KMS-11 (cell line): ENCODE data around the gene CDH13.

Experiments used
- H2AFZ ChIP-seq: fragments of 200-600 bp; sonication (generic); 2 replicates; pipeline ENCODE4 v1.6.1; 2016; ENCODE audit warnings: antibody characterized with exemption, mixed run types, low read depth
- H3K27ac ChIP-seq: fragments of 200-600 bp; sonication (generic); 2 replicates; pipeline ENCODE4 v1.6.1; 2016; ENCODE audit warnings: mild to moderate bottlenecking, mixed run types
- H3K27me3 ChIP-seq: fragments of 200-600 bp; sonication (generic); 2 replicates; pipeline ENCODE4 v1.6.1; 2017; ENCODE audit warnings: mild to moderate bottlenecking, low read depth, mixed run types, moderate library complexity; ENCODE audit not compliant: insufficient read depth
- H3K36me3 ChIP-seq: fragments of 200-600 bp; sonication (generic); 2 replicates; pipeline ENCODE4 v1.6.1; 2017; ENCODE audit warnings: mild to moderate bottlenecking, mixed run types; ENCODE audit not compliant: insufficient read depth
- H3K4me1 ChIP-seq: fragments of 200-600 bp; sonication (generic); 2 replicates; pipeline ENCODE4 v1.6.1; 2016; ENCODE audit warnings: mild to moderate bottlenecking, low read depth, mixed run types; ENCODE audit not compliant: poor library complexity, severe bottlenecking
- H3K4me2 ChIP-seq: fragments of 200-600 bp; sonication (generic); 2 replicates; pipeline ENCODE4 v1.7.0; 2016; ENCODE audit warnings: mild to moderate bottlenecking, mixed run types
- H3K4me3 ChIP-seq: fragments of 200-600 bp; sonication (generic); IDR thresholded peaks from 2 replicates; pipeline ENCODE4 v1.6.1; 2017; ENCODE audit warnings: low read depth, low read length, mixed read lengths; ENCODE audit not compliant: insufficient read depth
- H3K79me2 ChIP-seq: fragments of 200-600 bp; sonication (generic); 2 replicates; pipeline ENCODE4 v1.6.1; 2016; ENCODE audit warnings: low read depth, mixed run types; ENCODE audit not compliant: insufficient read depth
- H3K9ac ChIP-seq: fragments of 200-600 bp; sonication (generic); 2 replicates; pipeline ENCODE4 v1.6.1; 2016; ENCODE audit warnings: mild to moderate bottlenecking, mixed run types
- H4K20me1 ChIP-seq: fragments of 200-600 bp; sonication (generic); 2 replicates; pipeline ENCODE4 v1.6.1; 2016; ENCODE audit warnings: mild to moderate bottlenecking, mixed run types; ENCODE audit not compliant: insufficient read depth
- CTCF ChIP-seq: fragments of 200-600 bp; sonication (generic); conservative IDR thresholded peaks from 2 replicates; pipeline ENCODE4 v1.6.1; 2017; ENCODE audit warnings: low read depth, mild to moderate bottlenecking, antibody characterized with exemption, low read length, moderate library complexity, mixed read lengths

The CDH13 gene

GRCh38 chr16:83588070-83588469 is 961.3 kb downstream of the CDH13 start:
- Histone ChIP-seq H3K9ac (no peak overlapping the region), H3K4me2 (no peak overlapping the region)

GRCh38 chr16:83589576-83589975 is 962.8 kb downstream of the CDH13 start:
- H3K4me1 ChIP-seq, result no peaks in the 10 kb centered on the region
- H3K27ac ChIP-seq, result no peak overlapping the region
- TF ChIP-seq CTCF, result no peak
- H3K9ac ChIP-seq, result no peak overlapping the region
- no peaks in the 10 kb centered on the region for H3K79me2 ChIP-seq
- no peak overlapping the region for H3K4me2 ChIP-seq
- H3K36me3 ChIP-seq, result no peaks in the 10 kb centered on the region
- no peaks in the 10 kb centered on the region for H3K27me3 ChIP-seq
- H4K20me1 ChIP-seq, result no peaks in the 10 kb centered on the region
- H2AFZ ChIP-seq, result no peak overlapping the region
- no peak overlapping the region for H3K4me3 ChIP-seq

More at GRCh38 chr16:83588070-83588469, 961.3 kb downstream of the CDH13 start:
- Histone ChIP-seq H2AFZ (no peak overlapping the region), H3K4me3 (no peak overlapping the region), H3K4me1 (no peaks in the 10 kb centered on the region), H4K20me1 (no peaks in the 10 kb centered on the region), H3K79me2 (no peaks in the 10 kb centered on the region), H3K27me3 (no peaks in the 10 kb centered on the region), H3K27ac (no peak overlapping the region), H3K36me3 (no peaks in the 10 kb centered on the region)
- no peak for TF ChIP-seq CTCF

GRCh38 chr16:83592778-83593177 is 966.0 kb downstream of the CDH13 start:
- no peak overlapping the region for H3K27ac ChIP-seq
- no peaks in the 10 kb centered on the region for H3K4me1 ChIP-seq
- no peaks in the 10 kb centered on the region for H3K27me3 ChIP-seq
- H3K9ac ChIP-seq, result no peak overlapping the region
- H2AFZ ChIP-seq, result no peak overlapping the region
- no peak overlapping the region for H3K4me2 ChIP-seq
- H4K20me1 ChIP-seq, result no peaks in the 10 kb centered on the region
- TF ChIP-seq CTCF, result no peak
- H3K79me2 ChIP-seq, result no peaks in the 10 kb centered on the region
- no peak overlapping the region for H3K4me3 ChIP-seq
- H3K36me3 ChIP-seq, result no peaks in the 10 kb centered on the region

- Histone ChIP-seq H3K27ac (no peak overlapping the region), H3K4me1 (no peaks in the 10 kb centered on the region), H3K79me2 (no peaks in the 10 kb centered on the region), H4K20me1 (no peaks in the 10 kb centered on the region), H3K36me3 (no peaks in the 10 kb centered on the region), H3K4me2 (no peak overlapping the region), H3K4me3 (no peak overlapping the region), H2AFZ (no peak overlapping the region), H3K27me3 (no peaks in the 10 kb centered on the region), H3K9ac (no peak overlapping the region)
- TF ChIP-seq CTCF, result no peak
Observed at GRCh38 chr16:83599789-83600462, 973.2 kb downstream of the CDH13 start.
